RWPE2 (cell line): ENCODE measurements around the gene ZCCHC7.

Experiments used
- ATAC-seq: fragments of 200-7000 bp; cut with Tn5 transposase; 3 replicates; pipeline ENCODE4 v1.9.1; 2021; ENCODE audit warnings: low read depth
- DNase-seq: peaks from one replicate; pipeline ENCODE4 v3.0.0-alpha.2; 2020; ENCODE audit warnings: low spot score
- H3K27ac ChIP-seq: fragments of 450-650 bp; 2 replicates; pipeline ENCODE4 v1.5.1; 2017; ENCODE audit warnings: mild to moderate bottlenecking; ENCODE audit not compliant: poor library complexity, severe bottlenecking
- H3K27me3 ChIP-seq: fragments of 250-450 bp; sonication (Bioruptor Pico); 2 replicates; pipeline ENCODE4 v1.5.1; 2021; ENCODE audit warnings: mild to moderate bottlenecking, moderate library complexity; ENCODE audit not compliant: insufficient read depth, poor library complexity, severe bottlenecking
- H3K36me3 ChIP-seq: fragments of 250-450 bp; sonication (Bioruptor Pico); 2 replicates; pipeline ENCODE4 v1.5.1; 2020; ENCODE audit warnings: low read depth, mild to moderate bottlenecking, moderate library complexity
- H3K4me1 ChIP-seq: fragments of 250-450 bp; sonication (Bioruptor Pico); 2 replicates; pipeline ENCODE4 v1.5.1; 2021; ENCODE audit warnings: mild to moderate bottlenecking, moderate library complexity; ENCODE audit not compliant: insufficient read depth, poor library complexity, severe bottlenecking
- H3K4me3 ChIP-seq: fragments of 250-450 bp; sonication (Bioruptor Pico); 2 replicates; pipeline ENCODE4 v1.5.1; 2021; ENCODE audit warnings: mild to moderate bottlenecking, moderate library complexity; ENCODE audit not compliant: severe bottlenecking
- H3K9me3 ChIP-seq: fragments of 250-450 bp; sonication (Bioruptor Pico); 2 replicates; pipeline ENCODE4 v1.5.1; 2021; ENCODE audit warnings: mild to moderate bottlenecking, moderate library complexity; ENCODE audit not compliant: severe bottlenecking
- CTCF ChIP-seq: fragments of 450-650 bp; IDR thresholded peaks from one replicate; pipeline ENCODE4 v1.5.1; 2017; ENCODE audit warnings: mild to moderate bottlenecking, moderate library complexity; ENCODE audit not compliant: poor library complexity, severe bottlenecking

ZCCHC7 gene

DNA sequence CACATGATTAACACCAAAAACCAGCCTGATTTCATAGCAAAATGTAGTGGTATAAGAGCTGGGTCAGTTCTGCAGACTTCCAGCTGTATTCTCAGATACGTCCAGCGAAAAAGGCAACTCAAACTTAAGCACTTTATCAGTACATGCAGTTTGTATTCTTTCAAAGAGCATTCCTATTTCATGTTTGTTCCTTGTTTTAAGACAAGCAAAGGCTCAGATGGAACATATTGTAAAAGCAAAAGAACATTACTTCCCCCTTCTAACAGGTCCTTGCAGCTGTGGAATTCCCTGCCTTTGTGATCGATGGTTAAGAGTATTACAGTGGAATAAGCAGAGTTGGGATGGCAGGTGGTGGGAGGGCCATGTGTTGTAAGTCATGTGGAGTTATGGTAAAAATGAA, 215.8 kb downstream of the ZCCHC7 start:
- DNase-seq (no peak), ATAC-seq (no peak)
- H3K4me3 ChIP-seq = no peak overlapping the region
- TF ChIP-seq CTCF = no peak
- H3K27me3 ChIP-seq = no peaks in the 10 kb centered on the region
- H3K36me3 ChIP-seq = no peaks in the 10 kb centered on the region
- no peaks in the 10 kb centered on the region for H3K9me3 ChIP-seq
- no peaks in the 10 kb centered on the region for H3K4me1 ChIP-seq
- H3K27ac ChIP-seq = no peak overlapping the region

DNA sequence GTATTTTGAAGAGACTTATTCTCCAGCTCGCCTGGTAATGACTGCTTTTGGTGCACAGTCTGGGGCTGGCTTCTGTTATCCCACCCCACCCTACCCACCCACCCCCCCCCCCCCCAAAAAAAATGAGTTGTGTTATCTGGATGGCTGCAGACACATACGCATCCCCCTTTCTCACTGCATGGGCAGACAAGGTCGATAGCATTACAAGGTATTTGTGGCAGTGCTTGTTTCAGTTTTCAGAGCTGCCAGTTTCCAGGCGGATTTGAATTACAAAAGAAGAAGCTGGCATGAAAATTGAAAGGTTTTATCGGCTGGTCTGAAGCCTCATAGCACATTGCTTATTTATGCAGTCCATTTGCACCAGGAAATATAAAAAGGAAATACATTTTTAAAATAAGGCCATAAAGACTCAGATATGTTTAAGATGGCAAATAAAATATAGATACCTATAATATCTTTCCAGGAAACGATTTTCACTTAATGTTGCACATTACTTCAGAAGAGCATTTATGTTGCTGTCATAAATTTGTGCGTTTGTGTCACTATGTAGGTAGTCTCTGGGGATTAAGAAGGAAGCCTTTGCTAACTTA, 217.0 kb downstream of the ZCCHC7 start:
- H3K27me3 ChIP-seq = no peaks in the 10 kb centered on the region
- H3K4me3 ChIP-seq = no peak overlapping the region
- DNase-seq (no peak), ATAC-seq (no peak)
- no peaks in the 10 kb centered on the region for H3K9me3 ChIP-seq
- no peak overlapping the region for H3K27ac ChIP-seq
- no peak for TF ChIP-seq CTCF
- no peaks in the 10 kb centered on the region for H3K36me3 ChIP-seq
- H3K4me1 ChIP-seq = no peaks in the 10 kb centered on the region

GRCh38 chr9:37338218-37338617, 217.8 kb downstream of the ZCCHC7 start:
- H3K9me3 ChIP-seq = no peaks in the 10 kb centered on the region
- H3K27me3 ChIP-seq = no peaks in the 10 kb centered on the region
- DNase-seq (no peak), ATAC-seq (no peak)
- no peak overlapping the region for H3K27ac ChIP-seq
- no peaks in the 10 kb centered on the region for H3K36me3 ChIP-seq
- no peaks in the 10 kb centered on the region for H3K4me1 ChIP-seq
- TF ChIP-seq CTCF = no peak
- H3K4me3 ChIP-seq = no peak overlapping the region

GRCh38 chr9:37339923-37340322, 219.5 kb downstream of the ZCCHC7 start:
- H3K36me3 ChIP-seq = no peaks in the 10 kb centered on the region
- no peak overlapping the region for H3K4me3 ChIP-seq
- H3K27ac ChIP-seq = no peak overlapping the region
- no peak for DNase-seq
- no peaks in the 10 kb centered on the region for H3K4me1 ChIP-seq
- no peaks in the 10 kb centered on the region for H3K27me3 ChIP-seq
- TF ChIP-seq CTCF = no peak
- no peaks in the 10 kb centered on the region for H3K9me3 ChIP-seq
- ATAC-seq = no peak

DNA sequence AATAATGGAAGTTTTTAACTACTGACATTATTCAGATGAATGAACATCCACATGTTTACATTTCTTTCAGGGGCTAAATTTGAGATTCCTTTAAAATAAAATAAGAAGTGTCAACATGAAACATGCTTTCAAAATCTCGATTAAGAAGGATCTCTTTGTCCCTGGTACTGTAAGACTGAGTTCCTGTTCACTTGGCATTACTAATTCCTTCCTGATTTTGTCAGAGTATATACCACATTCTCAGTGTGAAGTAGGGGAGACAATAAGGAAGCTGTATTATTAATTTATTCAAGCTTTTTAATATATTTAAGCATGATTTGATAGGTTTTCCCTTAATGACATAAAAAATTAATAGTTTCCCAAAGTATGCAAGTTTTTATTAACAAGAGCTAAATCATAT, 220.6 kb downstream of the ZCCHC7 start:
- Histone ChIP-seq H3K27ac (no peak overlapping the region), H3K9me3 (no peaks in the 10 kb centered on the region), H3K36me3 (no peaks in the 10 kb centered on the region), H3K27me3 (no peaks in the 10 kb centered on the region), H3K4me3 (no peak overlapping the region), H3K4me1 (no peaks in the 10 kb centered on the region)
- TF ChIP-seq CTCF = no peak
- no peak for ATAC-seq
- DNase-seq = no peak
